H54 (cell line): ENCODE results near the gene TMED8.

Source experiments
- DNase-seq: peaks from one replicate; pipeline ENCODE4 v3.0.0; 2011; ENCODE audit warnings: low spot score, mixed read lengths; ENCODE audit not compliant: insufficient read length
- FAIRE-seq: peaks from 3 replicates; lab custom pipeline; 2011; peaks lifted over from hg19 to GRCh38; lab: Jason Lieb, UNC
- POLR2A ChIP-seq: IDR thresholded peaks from 2 replicates; pipeline ENCODE4 v1.6.1; 2011; ENCODE audit warnings: low read depth, mild to moderate bottlenecking, low read length

TMED8 gene

DNA sequence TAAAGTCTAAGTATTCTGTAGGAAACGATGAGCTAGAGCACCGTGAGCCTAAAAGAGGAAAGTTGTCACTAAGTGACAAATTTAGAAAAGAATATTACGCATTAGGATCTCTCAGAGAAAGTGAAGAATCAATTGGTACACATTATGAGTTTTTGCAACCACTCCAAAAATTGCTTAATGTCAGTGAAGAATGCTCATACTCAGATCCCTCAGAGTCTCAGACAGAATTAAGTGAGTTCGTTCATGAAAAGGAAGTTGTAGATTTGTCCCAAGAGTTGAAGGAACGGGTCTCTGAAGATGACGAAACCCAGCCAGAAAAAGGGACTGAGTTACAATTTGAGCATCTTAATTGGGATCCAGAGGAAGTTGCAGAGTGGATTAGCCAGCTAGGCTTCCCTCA lies 1.8 kb upstream of the TMED8 start:
- FAIRE-seq (no peak), DNase-seq (no peak)
- no peak for TF ChIP-seq POLR2A

DNA sequence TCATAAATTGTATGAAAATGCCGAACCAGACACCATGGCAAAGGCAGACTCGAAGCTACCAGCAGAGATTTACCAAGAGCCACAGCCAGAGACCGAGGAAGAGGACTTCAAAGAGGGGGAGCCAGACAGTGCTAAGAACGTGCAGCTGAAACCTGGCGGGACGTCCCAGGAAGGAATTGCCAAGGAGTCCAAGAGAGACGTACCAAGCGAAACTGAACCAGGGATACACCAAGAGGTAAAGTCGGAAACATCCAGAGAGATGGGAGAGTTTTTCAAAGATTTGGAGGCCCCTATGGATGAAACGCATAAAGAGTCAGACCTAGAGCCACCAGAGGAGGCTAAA lies 579 bp upstream of the TMED8 start:
- DNase-seq (no peak), FAIRE-seq (no peak)

DNA sequence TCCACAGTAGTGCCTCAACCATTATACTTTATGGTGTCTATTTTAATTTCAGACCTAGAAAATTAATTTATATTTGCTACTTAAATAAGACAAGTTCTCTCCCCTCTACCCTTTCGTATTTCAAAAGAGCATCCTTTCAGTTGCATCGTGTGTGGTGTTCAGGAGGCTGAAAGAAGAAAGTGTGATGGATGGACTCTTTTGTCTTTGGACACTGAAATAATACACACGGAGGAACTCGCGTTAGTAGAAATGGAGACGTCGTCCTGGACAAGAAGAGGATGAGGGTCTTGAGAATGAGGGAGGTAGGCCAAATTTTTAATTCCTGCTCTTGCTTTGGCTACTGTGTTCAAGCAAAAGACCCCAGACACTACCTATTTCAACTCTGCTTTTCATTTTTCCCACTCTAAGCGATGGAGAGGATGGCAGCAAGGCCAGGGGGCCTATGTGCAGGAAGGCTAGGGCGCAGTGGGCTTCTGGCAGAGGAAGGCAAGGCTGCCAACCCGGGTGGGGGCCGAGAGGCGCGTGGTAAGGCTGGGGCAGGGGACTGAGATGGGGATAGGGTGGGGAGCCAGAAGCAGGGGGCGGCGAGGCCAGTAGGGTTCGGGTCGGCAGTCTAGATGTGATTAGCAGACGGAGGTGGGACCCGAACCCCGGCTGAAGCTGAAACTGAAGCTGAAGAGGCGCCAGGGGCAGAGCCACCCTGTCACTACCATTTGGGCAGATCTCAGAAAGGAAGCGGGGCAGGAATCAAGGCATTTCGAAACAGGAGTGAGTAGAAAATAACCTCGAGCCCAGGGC lies 722 bp downstream of the TMED8 start:
- DNase-seq (peak; percentile 8), FAIRE-seq (no peak)
- no peak for TF ChIP-seq POLR2A

More for the DNA sequence above, 579 bp upstream of the TMED8 start:
- no peak for TF ChIP-seq POLR2A

DNA sequence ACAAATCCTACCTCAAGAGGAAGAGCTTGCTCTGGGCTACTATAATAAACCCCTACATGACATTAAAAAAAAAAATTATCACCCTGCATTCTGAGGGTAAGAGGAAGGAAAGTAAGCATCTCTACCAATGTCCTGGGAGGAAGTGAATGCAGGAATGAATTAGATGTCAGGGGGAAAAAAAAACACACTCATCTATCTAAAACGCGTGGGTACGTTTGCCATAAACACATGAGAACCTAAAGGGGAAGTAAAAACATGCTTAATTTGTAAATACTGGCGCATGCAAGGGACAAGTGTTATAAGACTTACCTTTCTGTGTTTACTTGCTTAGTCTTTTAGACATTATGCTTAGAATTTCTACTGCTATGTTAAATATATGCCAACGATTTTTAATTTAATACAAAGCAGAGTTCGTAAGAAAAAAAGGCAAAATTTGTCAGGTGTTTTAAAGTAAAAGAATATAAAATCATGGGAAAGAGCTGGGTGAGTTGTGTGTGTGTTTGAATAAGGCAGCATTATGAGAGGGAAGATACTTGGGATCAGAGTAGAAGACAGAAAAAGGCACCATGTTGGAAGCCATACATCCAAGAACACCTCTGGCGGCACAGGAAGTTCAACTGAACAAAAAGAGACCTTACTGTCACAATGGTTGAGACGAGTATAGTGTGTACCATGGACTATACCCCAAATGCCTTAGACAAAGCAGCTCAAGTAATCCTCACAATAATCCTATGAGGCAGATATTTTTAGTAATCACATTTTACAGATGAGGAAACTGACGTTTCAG lies 1.5 kb downstream of the TMED8 start:
- FAIRE-seq = no peak
- no peak for DNase-seq
- no peak for TF ChIP-seq POLR2A

DNA sequence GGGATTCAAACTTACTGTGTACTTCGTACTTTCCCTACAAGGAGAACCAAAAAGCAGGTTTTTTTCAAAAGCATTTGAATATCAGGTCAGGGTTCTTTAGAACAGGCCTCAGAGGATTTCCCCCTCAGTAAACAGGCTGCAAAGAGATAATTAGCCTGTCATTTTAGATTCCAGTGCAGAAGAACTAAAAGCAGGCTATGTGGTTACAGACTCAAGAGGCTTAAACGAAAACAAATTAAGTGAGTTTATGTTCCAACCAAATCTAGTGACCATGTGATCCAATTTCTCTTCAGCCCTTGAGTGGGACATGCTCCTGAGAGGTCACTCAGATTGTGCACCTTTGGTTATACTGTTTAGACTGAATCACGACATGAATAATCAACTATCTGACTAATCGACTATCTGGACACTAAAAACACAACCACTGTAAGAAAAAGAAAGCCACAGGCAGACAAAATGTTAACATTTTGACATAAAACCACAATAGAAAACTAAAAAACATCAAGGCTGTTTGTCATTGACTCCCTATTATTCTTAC lies 4.5 kb downstream of the TMED8 start:
- TF ChIP-seq POLR2A = no peak
- DNase-seq (no peak), FAIRE-seq (peak; percentile 73)

DNA sequence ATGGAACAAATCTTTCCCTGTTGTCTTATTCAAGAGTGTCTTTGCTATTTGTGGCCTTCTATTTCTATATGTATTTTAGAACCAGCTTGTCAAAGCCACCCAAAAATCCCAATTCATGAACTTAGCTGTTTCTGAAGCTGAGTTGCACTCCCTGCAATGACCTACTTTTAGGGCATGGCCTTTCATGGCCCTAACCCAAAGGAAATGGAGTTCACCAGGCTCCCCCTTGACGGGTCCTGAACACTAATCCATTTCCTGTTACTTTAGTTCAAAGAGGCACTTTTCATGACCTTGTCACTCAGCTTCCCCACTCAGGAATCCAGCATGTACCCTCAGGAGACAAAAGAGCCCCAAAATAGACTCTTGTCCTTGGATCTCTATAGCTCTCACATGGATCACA lies 7.6 kb downstream of the TMED8 start:
- FAIRE-seq = no peak
- no peak for DNase-seq

DNA sequence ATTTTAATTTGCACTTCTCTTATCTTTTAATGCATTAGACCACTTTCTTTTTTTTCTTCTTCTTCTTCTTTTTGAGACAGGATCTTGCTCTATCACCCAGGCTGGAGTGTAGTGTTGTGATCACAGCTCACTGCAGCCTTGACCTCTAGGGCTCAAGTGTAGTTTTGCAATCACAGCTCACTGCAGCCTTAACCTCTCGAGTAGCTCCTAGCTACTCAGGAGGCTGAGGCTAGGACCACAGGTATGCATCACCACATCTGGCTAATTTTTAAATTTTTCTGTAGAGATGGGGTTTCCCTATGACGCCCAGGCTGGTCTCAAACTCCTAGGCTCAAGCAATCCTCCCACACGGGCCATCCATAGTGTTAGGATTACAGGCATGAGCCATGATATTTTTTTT lies 12.7 kb downstream of the TMED8 start:
- no peak for TF ChIP-seq POLR2A
- no peak for DNase-seq
- FAIRE-seq = no peak

More for the DNA sequence above, 7.6 kb downstream of the TMED8 start:
- no peak for TF ChIP-seq POLR2A

DNA sequence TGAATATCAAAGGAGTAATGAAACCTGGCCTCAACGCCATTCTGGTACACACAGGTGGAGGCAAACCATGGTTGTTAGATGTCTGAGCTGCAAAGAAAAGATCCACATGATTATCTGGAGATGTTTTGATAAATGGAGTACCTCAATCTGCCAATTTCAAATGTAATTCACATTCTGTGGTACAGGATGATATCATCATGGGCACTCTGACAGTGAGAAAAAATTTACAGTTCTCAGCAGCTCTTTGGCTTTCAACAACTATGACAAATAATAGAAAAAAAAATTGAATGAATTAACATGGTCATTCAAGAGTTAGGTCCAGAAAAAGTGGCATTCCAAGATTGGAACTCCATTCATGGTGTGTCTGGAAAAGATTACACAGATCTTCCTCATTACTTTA lies 17.3 kb downstream of the TMED8 start:
- no peak for TF ChIP-seq POLR2A
- DNase-seq (no peak), FAIRE-seq (no peak)

DNA sequence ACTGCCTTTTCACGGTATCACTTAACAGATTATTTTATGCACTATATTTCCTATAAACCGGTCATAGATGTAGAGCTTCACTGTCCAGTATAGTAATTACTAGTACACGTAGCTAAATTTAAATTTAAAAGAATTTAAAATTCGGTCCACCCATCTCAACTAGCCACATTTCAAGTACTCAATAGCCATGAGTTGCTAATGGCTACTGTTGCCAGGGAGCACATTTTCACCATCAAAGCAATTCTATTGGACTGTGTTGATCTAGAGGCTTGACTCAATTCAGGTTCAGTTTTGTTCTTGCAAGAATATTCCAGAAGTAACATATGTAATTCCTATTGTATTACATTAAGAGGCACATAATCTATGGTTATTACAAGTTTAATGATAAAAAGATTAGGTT lies 20.0 kb downstream of the TMED8 start:
- no peak for TF ChIP-seq POLR2A
- no peak for FAIRE-seq
- DNase-seq = no peak

DNA sequence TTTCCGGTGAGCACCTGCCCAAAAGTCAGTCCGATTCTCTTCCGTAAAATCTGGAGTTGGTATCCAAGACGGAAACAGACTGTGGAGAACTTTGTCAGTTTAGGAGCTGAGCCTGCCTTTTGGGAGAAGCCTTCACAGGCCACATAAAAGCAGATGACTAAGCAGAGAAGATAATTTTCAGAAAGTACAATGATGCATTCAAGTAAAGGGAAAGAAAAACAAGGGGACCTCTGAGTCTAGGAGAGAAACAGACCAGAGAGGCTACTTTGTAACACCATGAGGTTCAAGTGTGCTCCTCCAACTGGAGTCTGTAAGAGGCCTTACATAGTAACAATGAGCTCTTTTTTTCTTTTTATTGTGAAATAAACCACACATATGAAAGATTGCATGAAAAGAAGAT lies 21.1 kb downstream of the TMED8 start:
- DNase-seq = no peak
- no peak for FAIRE-seq
- TF ChIP-seq POLR2A = no peak

DNA sequence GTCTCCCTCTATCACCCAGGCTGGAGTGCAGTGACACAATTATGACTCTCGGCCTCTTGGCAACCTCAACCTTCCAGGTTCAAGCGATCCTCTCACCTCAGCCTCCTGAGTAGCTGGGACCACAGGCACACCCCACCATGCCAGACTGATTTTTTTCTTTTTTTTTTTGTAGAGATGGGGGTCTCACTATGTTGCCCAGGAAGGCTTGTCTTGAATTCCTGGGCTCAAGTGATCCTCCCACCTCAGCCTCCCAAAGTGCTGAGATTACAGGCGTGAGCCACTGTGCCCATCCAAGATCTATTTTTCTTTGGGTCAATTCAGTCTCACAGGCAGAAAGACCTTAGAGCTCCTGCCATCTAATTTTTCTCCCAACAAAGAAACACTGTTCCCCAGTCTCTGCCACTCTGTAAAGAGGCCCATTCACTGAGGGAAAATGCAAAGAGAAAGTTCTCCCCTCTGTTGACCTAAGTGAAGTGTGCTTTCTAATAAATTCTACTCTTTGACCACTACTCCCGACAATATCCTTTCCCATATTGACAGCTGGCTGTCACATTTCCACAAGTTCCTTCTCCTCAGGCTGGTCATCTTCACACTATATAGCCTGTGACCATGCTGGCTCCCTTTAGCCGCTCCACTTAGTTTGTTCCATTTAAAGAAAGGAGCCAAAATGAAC lies 23.3 kb downstream of the TMED8 start:
- FAIRE-seq (no peak), DNase-seq (no peak)
- TF ChIP-seq POLR2A = no peak

DNA sequence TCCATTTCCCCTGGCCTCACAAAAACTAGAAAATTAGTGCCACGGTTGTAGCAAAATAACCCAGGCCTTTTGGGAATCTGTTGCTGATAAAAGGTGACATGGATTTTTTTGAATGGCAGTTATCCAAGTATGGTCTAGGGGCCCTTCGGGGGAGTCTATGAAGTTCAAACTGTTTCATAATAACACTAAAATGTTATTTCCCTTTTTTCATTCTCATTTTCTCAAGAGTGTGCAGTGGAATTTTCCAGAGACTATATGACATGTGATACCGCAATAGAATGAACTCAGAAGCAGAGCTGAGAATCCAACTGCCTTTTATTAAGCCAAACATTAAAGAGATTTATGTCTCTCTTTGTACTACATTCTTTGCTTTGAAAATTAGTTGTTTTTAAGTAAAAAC lies 29.1 kb downstream of the TMED8 start:
- DNase-seq = no peak
- FAIRE-seq = no peak
- no peak for TF ChIP-seq POLR2A

DNA sequence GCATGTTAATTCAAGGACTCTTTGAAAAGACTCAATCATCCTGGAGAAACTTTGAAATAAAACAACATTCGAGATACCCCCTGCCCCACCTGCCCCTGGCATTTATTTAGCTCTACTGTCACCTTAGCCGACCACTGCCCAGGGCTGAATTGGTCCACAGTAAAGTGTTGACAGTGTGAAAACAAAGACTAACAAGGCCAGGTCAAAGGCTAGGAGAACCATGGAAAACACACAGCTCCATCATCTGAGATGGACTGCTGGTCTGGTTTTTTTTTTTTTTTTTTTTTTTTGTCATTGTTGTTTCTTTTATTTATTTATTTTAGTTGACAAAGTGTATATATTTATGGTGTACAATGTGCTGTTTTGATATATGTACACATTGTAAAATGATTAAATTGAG lies 30.4 kb downstream of the TMED8 start:
- TF ChIP-seq POLR2A = no peak
- no peak for DNase-seq
- no peak for FAIRE-seq
